Psoas muscle (tissue), 8 donors: ENCODE measurements around the gene EIF4A2. TPM values are rescaled to one million over a fixed set of nuclear protein-coding genes. Genes with fewer than 3 reads are reported as not detected.

Experiments
- ATAC-seq, 4 donors: fragments of 200-7000 bp; cut with Tn5 transposase; one replicate each; pipeline ENCODE4 v1.9.1; 2020; ENCODE audit warnings: moderate library complexity in 3 of 4, mild to moderate bottlenecking in 2 of 4
- DNase-seq, 2 donors: peaks; one replicate each; pipeline ENCODE4 v3.0.0-alpha.2; 2020
- H3K27ac ChIP-seq: fragments of 200-600 bp; one replicate; pipeline ENCODE4 v1.8.0; 2022
- H3K27me3 ChIP-seq, 3 donors: fragments of 200-600 bp in 1 of 3; one replicate each; pipeline versions ENCODE4 v1.6.1 to v1.8.0; 2013 to 2022; ENCODE audit warnings: low read length in 2 of 3, mild to moderate bottlenecking in 2 of 3, moderate library complexity in 1 of 3; ENCODE audit not compliant: insufficient read depth in 3 of 3
- H3K36me3 ChIP-seq, 2 donors: fragments of 200-600 bp in 1 of 2; one replicate each; pipeline versions ENCODE4 v1.6.1 to v1.8.0; 2013 to 2022; ENCODE audit warnings: low read depth in 1 of 2, mild to moderate bottlenecking in 1 of 2, moderate library complexity in 1 of 2; ENCODE audit not compliant: insufficient read depth in 1 of 2
- H3K4me1 ChIP-seq: fragments of 200-600 bp; one replicate; pipeline ENCODE4 v1.8.0; 2022
- H3K4me3 ChIP-seq: fragments of 200-600 bp; one replicate; pipeline ENCODE4 v1.8.0; 2022; ENCODE audit warnings: mild to moderate bottlenecking
- H3K9me3 ChIP-seq: fragments of 200-600 bp; one replicate; pipeline ENCODE4 v1.8.0; 2022
- WGBS, 3 donors: extraction: QIAGEN DNeasy Blood & Tissue Kit; methylation state at CpG; one replicate each; pipeline versions ENCODE4 v1.1.6 to v1.1.7; 2013; 5-methylcytosine and 5-hydroxymethylcytosine counted together
- intact Hi-C, 2 donors: fragments of 100-400 bp; cut with DNase I; formaldehyde crosslinking; loops; one replicate each; pipeline versions ENCODE4 v1.11.0 to v1.14.2; 2022
- polyA plus RNA-seq, 3 donors: library from polyadenylated mRNA; stranded (reverse); fragments of 200-250 nt; gene quantifications; one replicate each; pipeline ENCODE4 v1.2.3, GENCODE V29; 2013
- total RNA-seq, 4 donors: library from RNA; stranded (reverse); fragmentation: NEBNext Ultra II Directional in 2 of 4; extraction: Animal tissue kit (Norgen Biotek cat#: 25700) in 2 of 4; gene quantifications; one replicate each; pipeline versions ENCODE4 v1.2.1 to v1.2.4, GENCODE V29; 2021 to 2023
- TF ChIP-seq, protein P1 (sequence below): fragments of 200-600 bp; IDR thresholded peaks from one replicate; pipeline ENCODE4 v1.8.0; 2022; ENCODE audit warnings: antibody characterized with exemption
- donor health status: healthy with polysubstance abuse.
- donor health status: DM: no; HTN: no; CAD: no; lungs with moderate emphysema.
- donor health status: Bipolar disorder and iron deficiency.
- donor health status: healthy.
- donor health status: DM: yes; HTN: yes; CAD: no.
- donor health status: DM: no; HTN: no; CAD: no.
- donor health status: DM: no; HTN: no; CAD: no.
- donor health status: DM: yes; HTN: yes; CAD: no.

EIF4A2 gene
- total and polyA plus RNA-seq, 7 donors = 397 to 778 (median 570) TPM

DNA sequence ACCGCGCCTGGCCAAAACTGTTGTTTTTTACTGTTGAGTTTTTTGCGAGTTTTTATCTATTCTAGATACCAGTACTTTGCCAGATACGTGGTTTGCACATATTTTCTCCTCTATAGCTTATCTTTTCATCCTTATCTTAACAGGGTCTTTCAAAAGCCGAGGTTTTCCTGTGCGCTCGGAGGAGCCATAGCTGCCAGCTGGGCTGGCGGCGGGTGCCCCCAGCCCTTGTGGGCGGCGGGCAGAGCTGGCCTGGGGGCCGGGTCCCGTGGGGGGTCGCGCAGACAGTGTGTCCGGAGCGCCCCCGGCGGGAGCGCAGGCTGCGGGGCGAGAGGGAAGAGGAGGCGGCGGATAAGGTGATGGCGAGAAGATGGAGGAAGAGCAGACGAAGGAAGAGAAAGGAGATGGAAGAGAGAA lies 11.1 kb upstream of the EIF4A2 start:
- Histone ChIP-seq H3K4me1 (no peaks in the 10 kb centered on the region), H3K27me3 (peaks cover 0 to 4% (median 0%) of the 10 kb centered on the region in 3 donors), H3K9me3 (no peaks in the 10 kb centered on the region), H3K36me3 (no peaks in the 10 kb centered on the region), H3K4me3 (peak overlapping the region; percentile 63), H3K27ac (no peak overlapping the region)
- 13 to 14% (median 13%) methylated on average over 26 of the region's 26 CpGs for WGBS, 3 donors
- TF ChIP-seq, protein P1, sequence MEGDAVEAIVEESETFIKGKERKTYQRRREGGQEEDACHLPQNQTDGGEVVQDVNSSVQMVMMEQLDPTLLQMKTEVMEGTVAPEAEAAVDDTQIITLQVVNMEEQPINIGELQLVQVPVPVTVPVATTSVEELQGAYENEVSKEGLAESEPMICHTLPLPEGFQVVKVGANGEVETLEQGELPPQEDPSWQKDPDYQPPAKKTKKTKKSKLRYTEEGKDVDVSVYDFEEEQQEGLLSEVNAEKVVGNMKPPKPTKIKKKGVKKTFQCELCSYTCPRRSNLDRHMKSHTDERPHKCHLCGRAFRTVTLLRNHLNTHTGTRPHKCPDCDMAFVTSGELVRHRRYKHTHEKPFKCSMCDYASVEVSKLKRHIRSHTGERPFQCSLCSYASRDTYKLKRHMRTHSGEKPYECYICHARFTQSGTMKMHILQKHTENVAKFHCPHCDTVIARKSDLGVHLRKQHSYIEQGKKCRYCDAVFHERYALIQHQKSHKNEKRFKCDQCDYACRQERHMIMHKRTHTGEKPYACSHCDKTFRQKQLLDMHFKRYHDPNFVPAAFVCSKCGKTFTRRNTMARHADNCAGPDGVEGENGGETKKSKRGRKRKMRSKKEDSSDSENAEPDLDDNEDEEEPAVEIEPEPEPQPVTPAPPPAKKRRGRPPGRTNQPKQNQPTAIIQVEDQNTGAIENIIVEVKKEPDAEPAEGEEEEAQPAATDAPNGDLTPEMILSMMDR = no peak
- intact Hi-C loops = no loop called here
- ATAC-seq (peak in 3 of 4 donors; percentile 17 to 32 (median 21)), DNase-seq (no peak)

DNA sequence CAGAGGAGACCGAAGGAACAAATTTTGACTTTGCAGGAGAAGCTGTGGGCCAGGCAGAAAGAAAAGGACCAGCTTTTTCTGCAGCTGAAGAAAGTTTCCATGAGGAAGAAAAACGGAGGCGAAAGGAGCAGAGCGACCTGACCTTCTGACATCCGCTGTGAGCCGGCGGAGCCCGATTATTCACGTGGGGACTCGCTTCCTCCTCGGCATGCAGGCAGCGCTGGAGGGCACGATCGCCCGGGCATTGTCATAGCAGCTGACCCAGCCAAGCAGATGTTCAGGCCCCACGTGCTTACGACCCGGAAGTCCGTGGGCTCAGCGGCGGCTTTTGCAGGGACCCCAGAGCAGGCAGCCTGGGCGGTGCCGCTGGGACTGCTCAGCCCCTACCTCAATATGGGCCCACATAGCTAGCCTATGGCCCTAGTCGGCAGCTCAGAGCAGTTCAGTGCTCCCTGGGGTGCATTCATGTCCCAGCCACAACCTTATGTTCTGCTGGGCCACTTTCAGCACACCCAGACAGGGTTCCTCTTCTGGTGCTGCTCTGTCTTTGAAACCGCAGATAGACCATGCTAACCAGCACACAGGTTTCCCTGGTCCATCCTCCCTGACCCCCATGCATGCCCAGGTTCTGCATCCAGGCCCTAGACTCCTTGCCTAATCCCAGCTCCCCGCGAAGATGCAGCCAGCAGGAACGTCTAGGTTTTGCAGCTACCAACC lies 10.5 kb upstream of the EIF4A2 start:
- TF ChIP-seq, protein P1 = no peak
- peak overlapping the region; percentile 43 for H3K27ac ChIP-seq
- DNase-seq = peak; percentile 72 to 84
- H3K9me3 ChIP-seq = no peaks in the 10 kb centered on the region
- WGBS, 3 donors = 13 to 19% (median 13%) methylated on average over 23 to 28 of the region's 28 CpGs
- intact Hi-C loops = no loop called here
- H3K4me3 ChIP-seq = peak overlapping the region; percentile 63
- H3K27me3 ChIP-seq = peaks cover 0 to 4% (median 0%) of the 10 kb centered on the region in 3 donors
- no peaks in the 10 kb centered on the region for H3K36me3 ChIP-seq
- ATAC-seq = peak; percentile 65 to 82 (median 79)
- no peaks in the 10 kb centered on the region for H3K4me1 ChIP-seq

DNA sequence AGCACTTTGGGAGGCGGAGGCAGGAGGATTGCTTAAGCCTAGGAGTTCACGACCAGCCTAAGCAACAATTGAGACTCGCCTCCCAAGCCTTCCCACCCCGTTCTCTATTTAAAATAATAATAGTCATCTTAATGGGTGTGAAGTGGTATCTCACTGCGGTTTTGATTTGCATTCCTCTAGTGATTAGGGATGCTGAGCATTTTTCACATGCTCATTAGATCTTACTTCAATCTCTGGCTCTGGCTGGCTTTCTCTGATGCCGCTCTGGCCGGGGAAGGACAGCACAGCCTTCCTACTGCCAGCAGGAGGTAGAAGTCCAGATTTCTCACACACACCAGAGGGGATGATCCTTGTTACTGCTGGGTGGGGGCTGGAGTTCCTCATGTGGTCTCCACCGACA lies 7.4 kb upstream of the EIF4A2 start:
- intact Hi-C loops = no loop called here
- no peaks in the 10 kb centered on the region for H3K36me3 ChIP-seq
- WGBS, 3 donors = 52 to 54% (median 54%) methylated on average over 8 of the region's 8 CpGs

DNA sequence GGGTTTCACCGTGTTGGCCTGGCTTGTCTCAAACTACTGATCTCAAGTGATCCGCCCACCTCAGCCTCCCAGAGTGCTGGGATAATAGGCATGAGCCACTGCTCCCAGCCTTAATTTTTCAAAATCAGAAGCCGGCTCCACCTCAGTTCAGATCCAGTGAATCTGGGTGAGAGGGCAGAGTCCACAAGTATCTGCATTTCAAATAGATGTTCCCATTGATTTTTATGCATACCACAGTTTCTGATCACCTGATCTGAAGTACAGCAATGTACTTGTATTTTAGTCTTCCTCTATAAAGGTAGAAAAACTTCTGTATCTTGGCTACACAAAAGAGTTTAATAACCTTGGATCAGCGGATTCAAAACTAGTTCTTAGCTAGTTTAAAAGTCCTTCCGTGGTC lies 4.2 kb upstream of the EIF4A2 start:
- peaks cover 0 to 2% of the 10 kb centered on the region in 2 donors for H3K36me3 ChIP-seq
- peaks cover 4% of the 10 kb centered on the region for H3K4me1 ChIP-seq
- 90 to 96% (median 93%) methylated on average over 5 of the region's 5 CpGs for WGBS, 3 donors
- no peak for ATAC-seq
- H3K9me3 ChIP-seq = no peaks in the 10 kb centered on the region
- no peak overlapping the region for H3K4me3 ChIP-seq
- DNase-seq = no peak
- TF ChIP-seq, protein P1 = no peak
- no peak overlapping the region for H3K27ac ChIP-seq
- intact Hi-C loops = no loop called here
- peaks cover 0 to 4% (median 0%) of the 10 kb centered on the region in 3 donors for H3K27me3 ChIP-seq

More for the DNA sequence above, 7.4 kb upstream of the EIF4A2 start:
- no peak for DNase-seq
- H3K4me1 ChIP-seq = no peaks in the 10 kb centered on the region
- TF ChIP-seq, protein P1 = no peak
- H3K9me3 ChIP-seq = no peaks in the 10 kb centered on the region
- H3K27me3 ChIP-seq = peaks cover 0 to 4% (median 0%) of the 10 kb centered on the region in 3 donors
- no peak overlapping the region for H3K27ac ChIP-seq
- ATAC-seq = no peak
- no peak overlapping the region for H3K4me3 ChIP-seq
